HUES6 (cell line): ENCODE results near the gene ZSCAN30.

Source experiments
- H3K27ac ChIP-seq: 2 replicates; pipeline ENCODE4 v1.7.0; 2013; ENCODE audit warnings: low read depth, mild to moderate bottlenecking, low read length, inconsistent platforms
- H3K27me3 ChIP-seq: 2 replicates; pipeline ENCODE4 v1.6.1; 2013; ENCODE audit warnings: low read length; ENCODE audit not compliant: control insufficient read depth, insufficient read depth
- H3K36me3 ChIP-seq: 2 replicates; pipeline ENCODE4 v1.6.1; 2013; ENCODE audit warnings: low read length; ENCODE audit not compliant: control insufficient read depth, insufficient read depth
- H3K4me1 ChIP-seq: 2 replicates; pipeline ENCODE4 v1.6.1; 2013; ENCODE audit warnings: low read length; ENCODE audit not compliant: control insufficient read depth, insufficient read depth
- H3K4me3 ChIP-seq: 2 replicates; pipeline ENCODE4 v1.5.1; 2013; ENCODE audit warnings: low read depth, low read length
- H3K9ac ChIP-seq: one replicate; pipeline ENCODE4 v1.6.1; 2013; ENCODE audit warnings: mild to moderate bottlenecking, low read length
- H3K9me3 ChIP-seq: 2 replicates; pipeline ENCODE4 v1.6.1; 2013; ENCODE audit warnings: low read depth, low read length; ENCODE audit not compliant: control insufficient read depth, insufficient read depth

The ZSCAN30 gene

GRCh38 chr18:35311496-35311895, 21.5 kb upstream of the ZSCAN30 start:
- no peak overlapping the region for H3K27ac ChIP-seq
- H3K4me1 ChIP-seq: no peaks in the 10 kb centered on the region
- H3K27me3 ChIP-seq: no peaks in the 10 kb centered on the region
- H3K4me3 ChIP-seq: no peak overlapping the region
- H3K9me3 ChIP-seq: peaks cover 59% of the 10 kb centered on the region
- H3K36me3 ChIP-seq: peaks cover 15% of the 10 kb centered on the region
- H3K9ac ChIP-seq: no peak overlapping the region

GRCh38 chr18:35306588-35307250, 16.7 kb upstream of the ZSCAN30 start:
- Histone ChIP-seq H3K4me1 (no peaks in the 10 kb centered on the region), H3K4me3 (no peak overlapping the region), H3K9ac (no peak overlapping the region), H3K27ac (no peak overlapping the region), H3K36me3 (peaks cover 57% of the 10 kb centered on the region), H3K27me3 (no peaks in the 10 kb centered on the region), H3K9me3 (peaks cover 86% of the 10 kb centered on the region)

- H3K36me3 ChIP-seq: peaks cover 71% of the 10 kb centered on the region
- peaks cover 80% of the 10 kb centered on the region for H3K9me3 ChIP-seq
- H3K4me1 ChIP-seq: no peaks in the 10 kb centered on the region
These were observed 13.6 kb upstream of the ZSCAN30 start for GRCh38 chr18:35303610-35304009.

GRCh38 chr18:35296060-35296459, 6.0 kb upstream of the ZSCAN30 start:
- Histone ChIP-seq H3K9me3 (peaks cover 18% of the 10 kb centered on the region; the same call in 1 of the 2 replicates), H3K27ac (no peak overlapping the region), H3K4me3 (no peak overlapping the region), H3K36me3 (peaks cover 57% of the 10 kb centered on the region), H3K4me1 (no peaks in the 10 kb centered on the region), H3K27me3 (no peaks in the 10 kb centered on the region), H3K9ac (no peak overlapping the region)

More at GRCh38 chr18:35303610-35304009, 13.6 kb upstream of the ZSCAN30 start:
- H3K27ac ChIP-seq: no peak overlapping the region
- H3K27me3 ChIP-seq: no peaks in the 10 kb centered on the region
- H3K9ac ChIP-seq: no peak overlapping the region
- no peak overlapping the region for H3K4me3 ChIP-seq

GRCh38 chr18:35291166-35291565, 1.1 kb upstream of the ZSCAN30 start:
- H3K9ac ChIP-seq: no peak overlapping the region
- peak overlapping the region; percentile 79 for H3K4me3 ChIP-seq
- H3K27me3 ChIP-seq: no peaks in the 10 kb centered on the region

GRCh38 chr18:35289727-35290093, 319 bp downstream of the ZSCAN30 start:
- H3K4me3 ChIP-seq: peak overlapping the region; percentile 79
- peak overlapping the region; percentile 84 for H3K9ac ChIP-seq
- peaks cover 15% of the 10 kb centered on the region for H3K9me3 ChIP-seq
- H3K27ac ChIP-seq: peak overlapping the region; percentile 59; the same call in 1 of the 2 replicates
- no peaks in the 10 kb centered on the region for H3K27me3 ChIP-seq
- H3K4me1 ChIP-seq: peaks cover 4% of the 10 kb centered on the region; the same call in 1 of the 2 replicates
- H3K36me3 ChIP-seq: peaks cover 19% of the 10 kb centered on the region

More at GRCh38 chr18:35291166-35291565, 1.1 kb upstream of the ZSCAN30 start:
- Histone ChIP-seq H3K36me3 (peaks cover 31% of the 10 kb centered on the region), H3K27ac (no peak overlapping the region), H3K4me1 (peaks cover 4% of the 10 kb centered on the region; the same call in 1 of the 2 replicates), H3K9me3 (peaks cover 9% of the 10 kb centered on the region)

GRCh38 chr18:35289293-35289692, 736 bp downstream of the ZSCAN30 start:
- peaks cover 4% of the 10 kb centered on the region; the same call in 1 of the 2 replicates for H3K4me1 ChIP-seq
- peaks cover 19% of the 10 kb centered on the region for H3K36me3 ChIP-seq
- no peaks in the 10 kb centered on the region for H3K27me3 ChIP-seq
- peak overlapping the region; percentile 84 for H3K9ac ChIP-seq
- H3K4me3 ChIP-seq: peak overlapping the region; percentile 79
- peaks cover 19% of the 10 kb centered on the region for H3K9me3 ChIP-seq
- H3K27ac ChIP-seq: peak overlapping the region; percentile 59; the same call in 1 of the 2 replicates

- peaks cover 55% of the 10 kb centered on the region for H3K9me3 ChIP-seq
- H3K27me3 ChIP-seq: no peaks in the 10 kb centered on the region
These were observed 5.2 kb downstream of the ZSCAN30 start for GRCh38 chr18:35284841-35285240.

GRCh38 chr18:35283923-35284794, 5.9 kb downstream of the ZSCAN30 start:
- H3K27ac ChIP-seq: no peak overlapping the region
- H3K9me3 ChIP-seq: peaks cover 60% of the 10 kb centered on the region
- H3K9ac ChIP-seq: no peak overlapping the region
- H3K36me3 ChIP-seq: peaks cover 22% of the 10 kb centered on the region
- H3K4me3 ChIP-seq: no peak overlapping the region
- H3K4me1 ChIP-seq: peaks cover under 1% of the 10 kb centered on the region; the same call in 1 of the 2 replicates
- no peaks in the 10 kb centered on the region for H3K27me3 ChIP-seq

More at GRCh38 chr18:35284841-35285240, 5.2 kb downstream of the ZSCAN30 start:
- no peak overlapping the region for H3K27ac ChIP-seq
- H3K36me3 ChIP-seq: peaks cover 22% of the 10 kb centered on the region
- no peak overlapping the region for H3K9ac ChIP-seq
- no peak overlapping the region for H3K4me3 ChIP-seq
- peaks cover 4% of the 10 kb centered on the region; the same call in 1 of the 2 replicates for H3K4me1 ChIP-seq

- Histone ChIP-seq H3K4me3 (no peak overlapping the region), H3K36me3 (peaks cover 22% of the 10 kb centered on the region), H3K9ac (no peak overlapping the region), H3K27ac (no peak overlapping the region), H3K27me3 (no peaks in the 10 kb centered on the region), H3K9me3 (peaks cover 77% of the 10 kb centered on the region), H3K4me1 (no peaks in the 10 kb centered on the region)
These were observed 7.7 kb downstream of the ZSCAN30 start for GRCh38 chr18:35282353-35282752.

- Histone ChIP-seq H3K9me3 (peaks cover 79% of the 10 kb centered on the region), H3K36me3 (peaks cover 14% of the 10 kb centered on the region), H3K4me1 (no peaks in the 10 kb centered on the region), H3K27ac (no peak overlapping the region), H3K4me3 (no peak overlapping the region), H3K27me3 (no peaks in the 10 kb centered on the region), H3K9ac (no peak overlapping the region)
These were observed 11.1 kb downstream of the ZSCAN30 start for GRCh38 chr18:35278969-35279368.
